Measurements from ENCODE around the gene PRKAR1B.
"Not testable (repeated sequence)": the region's sequence is repeated elsewhere in the genome, so short reads cannot be mapped to it uniquely, and the experiment has no call there.

PRKAR1B gene

DNA sequence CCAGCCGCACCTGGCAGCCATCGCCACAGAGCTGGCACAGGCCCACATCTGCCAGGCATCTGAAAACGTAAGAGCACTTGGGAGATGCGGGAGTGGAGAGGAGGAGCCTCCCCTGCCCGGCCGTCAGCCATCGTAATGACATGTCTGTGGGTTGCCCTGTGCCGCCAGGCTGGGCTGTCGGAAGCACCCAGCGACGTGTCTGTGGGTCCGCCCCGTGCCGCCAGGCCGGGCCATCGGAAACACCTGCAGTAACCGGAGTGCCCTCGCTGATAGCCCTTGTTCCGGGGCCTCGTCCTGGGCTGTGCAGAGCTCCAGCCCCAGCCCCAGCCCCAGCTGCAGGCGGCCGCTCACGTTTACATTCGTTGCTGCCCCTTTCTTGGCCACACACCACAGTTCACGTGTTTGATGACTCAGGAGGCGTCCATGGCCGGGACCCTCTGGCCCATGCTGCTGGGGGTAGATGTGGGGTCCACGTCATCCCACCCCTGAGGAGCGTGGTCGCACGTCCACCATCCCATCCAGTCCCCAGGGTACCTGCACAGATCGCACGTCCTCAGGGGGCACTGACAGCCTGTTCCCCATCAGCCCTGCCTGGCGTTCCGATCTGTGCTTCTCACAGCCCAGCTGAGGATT is 30.0 kb upstream of the PRKAR1B start:
- no peak for DNase-seq

DNA sequence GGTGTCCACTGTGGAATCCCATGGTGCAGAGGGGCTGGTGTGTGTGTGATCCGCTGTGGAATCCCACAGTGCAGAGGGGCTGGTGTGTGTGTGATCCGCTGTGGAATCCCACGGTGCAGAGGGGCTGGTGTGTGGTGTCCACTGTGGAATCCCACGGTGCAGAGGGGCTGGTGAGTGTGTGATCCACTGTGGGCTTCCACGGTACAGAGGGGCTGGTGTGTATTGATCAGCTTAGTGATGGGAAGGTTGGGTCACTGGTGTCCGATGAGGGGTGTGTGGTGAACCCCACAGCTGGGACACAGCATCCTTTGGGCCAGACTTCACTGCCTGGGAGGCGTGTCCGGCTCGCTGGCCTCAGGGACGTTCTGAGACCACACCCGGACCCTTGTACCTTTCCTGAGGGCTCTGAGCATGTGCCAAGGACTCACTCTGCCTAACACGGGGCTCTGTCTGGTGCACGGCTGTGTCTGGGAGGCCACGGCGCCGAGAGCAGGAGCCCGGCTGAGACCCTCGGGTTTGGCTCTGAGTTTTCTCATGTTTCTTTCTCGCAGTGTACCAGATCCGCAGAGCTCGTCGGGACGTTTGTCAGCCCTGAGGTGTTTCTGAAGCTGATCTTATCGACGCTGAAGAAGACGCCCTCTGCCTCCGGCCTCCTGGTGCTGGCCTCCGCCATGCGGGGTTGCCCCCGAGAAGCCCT is 29.3 kb upstream of the PRKAR1B start:
- DNase-seq = no peak

DNA sequence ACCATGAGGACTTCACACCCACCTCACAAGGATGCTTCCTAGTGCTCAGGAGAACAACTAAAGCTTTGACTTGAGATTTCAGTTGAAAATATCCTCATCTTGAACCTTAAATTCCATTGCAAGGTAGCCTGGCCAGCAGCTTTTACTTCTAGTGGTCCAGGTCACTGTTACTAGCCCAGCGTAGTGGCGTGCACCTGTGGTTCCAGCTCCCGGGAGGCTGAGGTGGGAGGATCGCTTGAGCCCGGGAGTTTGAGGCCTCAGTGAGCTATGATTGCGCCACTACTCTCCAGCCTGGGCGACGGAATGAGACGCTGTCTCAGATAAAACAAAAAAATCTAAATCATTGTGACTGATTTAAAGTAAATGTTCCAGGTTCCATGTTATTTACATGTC is 28.3 kb upstream of the PRKAR1B start:
- no peak for DNase-seq

DNA sequence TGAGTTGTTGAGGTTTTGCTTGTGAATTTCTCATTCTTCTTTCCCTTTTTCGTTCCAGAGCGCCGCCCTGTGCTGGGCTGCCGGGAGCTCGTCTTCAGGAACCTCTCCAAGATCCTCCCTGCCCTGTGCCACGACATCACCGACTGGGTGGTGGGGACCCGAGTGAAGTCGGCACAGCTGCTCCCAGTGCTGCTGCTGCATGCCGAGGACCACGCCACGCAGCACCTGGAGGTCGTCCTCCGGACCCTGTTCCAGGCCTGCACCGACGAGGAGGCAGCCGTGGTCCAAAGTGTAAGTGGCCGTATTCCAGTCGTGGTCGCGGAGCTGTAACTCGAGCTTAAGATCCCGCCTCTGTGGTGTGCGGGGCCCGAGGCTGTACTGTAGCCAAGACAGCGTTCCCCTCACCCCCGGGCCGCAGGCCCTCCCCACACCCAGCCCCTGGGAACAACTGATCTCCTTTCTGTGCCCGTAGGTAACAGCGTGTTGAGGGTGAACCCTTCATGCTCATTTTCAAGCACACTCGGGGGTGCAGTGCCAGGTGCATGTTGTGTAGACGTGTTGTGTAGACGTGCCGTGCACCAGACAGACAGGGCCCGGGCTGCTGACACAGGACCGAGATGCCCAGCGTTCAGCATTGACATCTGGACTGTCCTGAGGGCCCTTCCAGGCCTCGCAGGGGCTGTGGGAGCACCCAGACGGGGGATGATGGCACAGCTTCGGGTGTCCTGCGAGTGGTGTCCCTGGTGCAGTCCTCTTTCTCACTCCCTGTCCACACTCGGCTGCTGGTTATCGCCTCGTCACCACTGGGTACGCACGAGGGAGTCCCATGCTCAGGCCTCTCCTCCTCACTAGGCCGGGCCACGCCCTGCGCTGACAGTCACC is 27.7 kb upstream of the PRKAR1B start:
- DNase-seq = no peak

DNA sequence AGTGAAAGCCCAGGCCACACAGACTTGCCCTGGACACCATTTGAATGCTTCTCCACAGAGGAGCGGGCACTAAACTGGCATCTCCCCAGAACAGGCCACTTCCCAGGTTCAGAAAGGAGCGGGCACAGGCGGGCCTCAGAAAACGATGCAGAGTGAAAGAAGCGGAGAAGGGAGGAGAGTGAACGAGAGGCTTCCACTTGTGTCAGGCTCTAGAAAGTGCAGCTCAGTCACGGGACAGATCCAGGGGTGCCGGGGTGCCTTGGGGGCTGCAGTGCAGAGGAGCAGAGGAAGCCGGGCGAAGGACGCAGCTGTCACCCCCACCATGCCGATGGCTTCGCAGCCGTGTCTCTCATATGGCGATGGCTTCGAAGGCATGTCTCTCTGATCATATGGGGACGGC is 26.1 kb upstream of the PRKAR1B start:
- no peak for DNase-seq

DNA sequence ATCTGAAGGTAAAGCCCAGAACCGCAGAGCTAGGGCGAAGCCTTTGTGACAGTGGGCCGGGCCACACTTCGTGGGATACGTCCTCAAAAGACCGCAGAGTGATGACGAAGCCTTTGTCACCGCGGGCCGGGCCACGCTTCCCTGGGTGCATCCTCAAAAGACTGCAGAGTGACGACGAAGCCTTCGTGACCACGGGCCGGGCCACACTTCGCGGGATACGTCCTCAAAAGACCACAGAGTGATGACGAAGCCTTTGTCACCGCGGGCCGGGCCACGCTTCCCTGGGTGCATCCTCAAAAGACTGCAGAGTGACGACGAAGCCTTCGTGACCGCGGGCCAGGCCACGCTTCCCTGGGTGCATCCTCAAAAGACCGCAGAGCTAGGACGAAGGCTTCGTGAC is 25.2 kb upstream of the PRKAR1B start:
- not testable (repeated sequence) for DNase-seq

DNA sequence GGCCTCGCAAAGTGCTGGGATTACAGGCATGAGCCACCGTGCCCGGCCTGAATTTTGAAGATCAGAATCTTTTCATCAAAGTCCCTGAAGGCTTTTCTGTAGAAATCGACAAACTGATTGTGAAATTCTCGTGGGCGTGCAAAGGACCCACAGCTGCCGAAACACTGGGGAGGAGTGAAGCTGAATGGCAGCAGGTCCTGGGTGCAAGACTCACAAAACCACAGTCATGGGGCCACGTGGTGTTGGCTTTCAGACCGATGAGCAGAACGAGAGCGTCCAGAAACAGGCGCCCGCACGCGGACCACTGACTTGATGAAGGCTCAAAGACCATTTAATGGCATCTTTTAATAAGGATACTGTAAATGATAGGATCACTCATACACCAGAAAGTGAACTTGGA is 24.7 kb upstream of the PRKAR1B start:
- no peak for DNase-seq

DNA sequence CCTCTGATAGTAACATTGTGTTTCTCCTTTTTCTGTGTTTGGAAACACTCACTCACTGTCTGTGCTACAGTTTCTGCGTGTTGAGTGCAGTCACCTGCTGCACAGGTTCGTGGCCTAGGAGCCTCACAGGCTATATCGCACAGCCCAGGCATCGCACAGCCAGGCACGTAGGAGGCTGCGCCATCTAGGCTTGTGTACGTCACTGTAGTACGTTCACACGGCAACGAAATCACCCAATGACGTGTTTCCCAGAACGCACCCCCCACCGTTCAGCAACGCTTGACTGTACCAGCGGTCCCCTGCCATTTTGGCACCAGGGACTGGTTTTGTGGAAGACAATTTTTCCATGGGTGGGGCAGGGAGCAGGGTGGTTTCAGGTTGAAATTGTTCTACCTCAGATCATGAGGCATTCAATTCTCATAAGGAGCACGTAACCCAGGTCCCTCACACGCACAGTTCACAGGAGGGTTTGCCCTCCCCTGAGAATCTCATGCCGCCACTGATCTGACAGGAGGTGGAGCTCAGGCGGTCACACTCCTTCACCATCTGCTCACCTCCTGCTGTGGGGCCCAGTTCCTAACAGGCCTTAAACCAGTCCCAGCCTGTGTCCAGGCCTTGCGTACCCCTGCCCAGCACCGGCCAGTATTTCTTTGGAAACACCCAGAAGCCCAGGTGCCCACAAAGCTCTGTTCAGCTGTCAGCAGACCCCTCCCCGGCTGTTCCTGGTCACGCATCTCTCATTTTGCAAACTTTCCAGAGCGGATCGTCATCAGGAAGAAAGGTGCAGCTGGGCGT is 23.2 kb upstream of the PRKAR1B start:
- DNase-seq = no peak

DNA sequence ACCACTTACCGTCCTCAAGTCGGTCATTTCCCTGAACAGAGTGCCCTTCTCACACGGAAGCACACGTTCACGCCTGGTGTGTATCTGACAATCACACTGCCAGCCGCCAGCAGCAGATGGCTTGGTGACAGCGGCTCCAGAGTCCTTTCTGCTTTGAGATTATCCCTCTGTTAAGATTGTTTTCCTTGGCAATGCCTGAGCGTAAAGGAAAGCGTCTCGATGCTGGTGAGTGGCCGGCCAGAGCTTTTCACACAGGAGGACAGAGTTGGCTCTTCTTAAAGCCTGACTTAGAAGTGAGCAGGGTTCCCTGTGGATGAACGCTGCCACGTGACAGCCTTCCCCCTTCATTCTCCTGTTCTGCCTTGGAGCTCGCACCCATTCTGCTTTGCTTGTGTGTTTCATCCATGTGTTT is 22.1 kb upstream of the PRKAR1B start:
- no peak for DNase-seq

DNA sequence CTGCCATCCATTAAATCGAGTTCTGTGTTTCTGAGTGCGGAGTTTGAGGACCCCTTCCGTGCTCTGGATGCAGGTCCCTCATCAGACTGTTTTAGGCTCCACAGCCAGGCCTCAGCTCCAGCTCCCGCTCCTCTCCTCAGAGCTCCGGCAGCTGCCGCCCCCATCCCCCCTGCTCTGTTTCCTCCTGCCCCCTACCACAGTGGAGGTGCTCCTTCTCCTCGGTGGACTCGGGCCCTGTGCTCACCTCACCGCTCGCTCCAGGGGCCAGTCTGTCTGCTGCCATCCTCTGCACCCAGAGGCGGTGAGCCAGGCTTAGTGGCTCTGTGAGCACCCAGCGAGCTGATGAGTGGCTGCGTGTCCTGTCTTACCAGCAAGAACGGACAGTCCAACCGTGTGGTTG is 21.4 kb upstream of the PRKAR1B start:
- no peak for DNase-seq

DNA sequence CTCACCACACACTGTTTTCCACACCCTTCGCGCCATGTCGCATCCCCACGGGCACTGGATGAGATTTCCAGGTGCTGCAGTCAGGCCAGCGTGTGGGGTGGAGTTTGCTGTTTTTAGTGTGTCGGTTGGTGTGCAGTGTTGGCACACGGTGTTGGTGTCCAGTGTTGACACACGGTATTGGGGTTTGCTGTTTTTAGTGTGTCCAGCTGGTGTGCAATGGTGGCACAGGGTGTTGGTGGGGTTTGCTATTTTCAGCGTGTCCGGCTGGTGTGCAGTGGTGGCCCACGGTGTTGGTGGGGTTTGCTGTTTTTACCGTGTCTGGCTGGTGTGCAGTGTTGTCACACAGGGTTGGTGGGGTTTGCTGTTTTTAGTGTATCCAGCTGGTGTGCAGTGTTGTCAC is 20.1 kb upstream of the PRKAR1B start:
- no peak for DNase-seq

DNA sequence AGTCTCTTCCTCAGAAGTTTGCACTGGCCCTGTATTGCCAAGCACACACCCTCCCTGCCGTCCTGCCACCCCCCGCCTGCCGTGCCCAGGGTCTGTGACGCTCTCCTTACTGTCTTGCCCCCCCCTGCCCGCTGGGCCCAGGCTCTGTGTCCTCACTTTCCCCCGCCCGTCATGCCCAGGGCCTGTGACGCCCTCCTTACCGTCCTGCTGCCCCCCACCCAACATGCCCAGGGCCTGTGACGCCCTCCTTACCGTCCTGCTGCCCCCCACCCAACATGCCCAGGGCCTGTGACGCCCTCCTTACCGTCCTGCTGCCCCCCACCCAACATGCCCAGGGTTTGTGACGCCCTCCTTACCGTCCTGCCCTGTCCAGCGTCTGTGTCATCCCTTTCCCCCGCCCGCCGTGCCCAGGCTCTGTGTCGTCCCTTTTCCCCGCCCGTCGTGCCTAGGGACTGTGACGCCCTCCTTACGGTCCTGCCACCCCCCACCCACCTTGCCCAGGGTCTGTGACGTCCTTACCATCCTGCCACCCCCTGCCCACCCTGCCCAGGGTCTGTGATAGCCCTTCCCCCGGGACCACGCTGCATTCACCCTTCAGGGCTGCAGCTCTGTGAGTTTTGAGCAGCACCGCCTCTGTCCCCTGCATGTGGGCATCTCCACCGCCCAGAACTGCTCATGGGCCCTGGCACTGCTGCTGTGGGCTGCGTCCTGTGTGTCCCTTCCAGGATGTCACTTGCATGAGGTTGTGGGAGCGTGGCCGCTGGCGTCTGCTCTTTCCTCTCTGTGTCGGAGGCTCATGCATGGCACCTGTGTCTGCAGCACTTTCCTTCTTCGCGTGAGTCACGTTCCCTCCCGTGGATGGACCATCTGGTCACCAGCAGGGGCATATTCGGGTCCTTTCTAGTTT is 19.3 kb upstream of the PRKAR1B start:
- no peak for DNase-seq

DNA sequence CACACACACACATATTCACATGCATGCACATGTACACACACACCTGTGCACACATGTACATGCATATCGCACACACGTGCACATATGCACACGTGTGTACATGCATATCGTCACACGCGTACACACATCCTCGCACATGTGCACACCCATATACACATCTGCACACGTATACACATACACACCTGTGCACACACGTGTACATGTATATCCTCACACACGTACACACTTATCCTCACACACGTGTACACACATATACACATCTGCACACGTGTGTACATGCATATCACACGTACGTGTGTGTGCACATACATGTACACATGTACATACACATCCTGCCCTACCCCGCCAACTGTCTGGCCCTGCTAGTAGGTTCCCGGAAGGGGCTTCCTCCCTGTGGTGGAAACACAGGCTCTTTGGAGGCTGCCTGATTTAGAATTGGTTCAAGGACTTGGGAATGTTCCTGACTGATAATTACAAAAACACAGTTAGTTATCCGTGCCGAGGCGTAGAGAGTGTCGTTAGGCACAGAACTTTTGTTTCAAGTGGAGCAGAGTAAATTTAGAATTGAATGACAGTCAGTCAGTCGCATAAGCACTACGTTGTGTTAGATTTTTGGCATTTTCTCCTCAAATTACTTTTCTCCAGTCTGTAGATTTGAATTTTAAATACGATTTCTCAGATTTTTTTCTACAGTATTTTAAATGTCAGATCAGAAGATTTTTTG is 18.5 kb upstream of the PRKAR1B start:
- no peak for DNase-seq

DNA sequence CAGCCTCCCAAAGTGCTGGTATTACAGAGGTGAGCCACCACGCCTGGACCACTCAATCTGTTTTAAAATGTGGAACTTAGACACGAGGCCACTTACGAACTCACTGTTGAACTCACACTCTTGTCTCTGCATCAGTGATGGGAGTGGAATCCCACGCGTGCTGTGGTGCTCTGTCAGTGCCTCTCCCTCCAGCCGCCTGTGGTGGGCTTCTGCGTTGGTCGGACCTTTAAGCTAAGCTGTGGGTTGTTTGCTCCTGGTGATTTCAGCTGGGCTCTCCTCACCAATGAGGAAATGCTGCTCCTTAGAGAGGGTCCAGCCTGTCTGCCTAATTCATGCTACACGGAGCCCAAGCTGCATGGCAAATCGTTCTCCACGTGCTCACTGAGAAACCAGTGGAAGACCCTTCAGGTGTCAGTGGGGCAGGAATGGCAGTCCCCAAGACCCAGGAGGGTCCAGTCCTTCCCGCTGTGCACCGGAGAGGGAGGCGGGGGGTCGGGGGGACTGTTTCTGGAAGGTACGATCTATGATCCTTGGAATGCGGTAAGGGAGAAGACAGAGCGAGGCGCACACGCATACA is 17.9 kb upstream of the PRKAR1B start:
- no peak for DNase-seq

DNA sequence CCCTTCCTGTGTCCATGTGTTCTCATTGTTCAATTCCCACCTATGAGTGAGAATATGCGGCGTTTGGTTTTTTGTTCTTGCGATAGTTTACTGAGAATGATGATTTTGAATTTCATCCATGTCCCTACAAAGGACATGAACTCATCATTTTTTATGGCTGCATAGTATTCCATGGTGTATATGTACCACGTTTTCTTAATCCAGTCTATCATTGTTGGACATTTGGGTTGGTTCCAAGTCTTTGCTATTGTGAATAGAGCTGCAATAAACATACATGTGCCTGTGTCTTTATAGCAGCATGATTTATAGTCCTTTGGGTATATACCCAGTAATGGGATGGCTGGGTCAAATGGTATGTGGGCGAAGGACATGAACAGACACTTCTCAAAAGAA is 17.0 kb upstream of the PRKAR1B start:
- DNase-seq = not testable (repeated sequence)

DNA sequence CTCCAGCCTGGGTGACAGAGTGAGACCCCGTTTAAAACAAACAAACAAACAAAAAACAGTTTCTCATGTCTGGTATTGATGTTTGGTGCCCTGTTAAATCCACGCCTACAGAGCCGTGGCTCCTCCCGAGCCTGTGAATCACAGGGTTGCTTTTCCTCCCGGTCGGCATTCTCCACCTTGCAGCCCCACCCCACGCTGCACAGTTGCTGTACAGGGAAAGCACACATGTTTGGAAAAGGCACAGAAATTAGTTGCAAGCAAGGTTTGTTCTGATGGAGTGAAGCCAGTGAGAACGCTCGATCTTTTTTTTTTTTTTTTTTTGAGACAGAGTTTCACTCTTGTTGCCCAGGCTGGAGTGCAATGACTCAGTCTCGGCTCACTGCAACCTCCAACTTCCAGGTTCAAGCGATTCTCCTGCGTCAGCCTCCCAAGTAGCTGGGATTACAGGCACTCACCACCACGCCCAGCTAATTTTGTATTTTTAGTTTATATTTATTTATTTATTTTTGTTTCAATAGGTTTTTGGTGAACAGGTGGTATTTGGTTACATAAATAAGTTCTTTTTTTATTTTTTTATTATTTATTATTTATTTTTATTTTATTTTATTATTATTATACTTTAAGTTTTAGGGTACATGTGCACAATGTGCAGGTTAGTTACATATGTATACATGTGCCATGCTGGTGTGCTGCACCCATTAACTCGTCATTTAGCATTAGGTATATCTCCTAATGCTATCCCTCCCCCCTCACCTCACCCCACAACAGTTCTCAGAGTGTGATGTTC is 16.5 kb upstream of the PRKAR1B start:
- not testable (repeated sequence) for DNase-seq

DNA sequence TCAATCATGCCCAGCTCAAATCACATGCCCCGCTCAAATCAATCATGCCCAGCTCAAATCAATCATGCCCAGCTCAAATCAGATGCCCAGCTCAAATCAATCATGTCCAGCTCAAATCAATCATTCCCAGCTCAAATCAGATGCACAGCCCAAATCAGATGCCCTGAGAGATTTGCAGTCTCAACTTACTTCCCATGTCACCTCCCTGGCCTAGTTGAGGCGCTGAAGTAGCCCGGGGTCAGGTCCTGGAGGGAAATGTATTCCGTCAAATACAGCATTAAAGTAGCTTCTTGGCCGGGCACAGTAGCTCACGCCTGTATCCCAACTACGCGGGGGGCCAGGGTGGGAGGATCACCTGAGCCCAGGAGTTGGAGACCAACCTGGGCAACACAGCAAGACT is 15.7 kb upstream of the PRKAR1B start:
- DNase-seq = no peak

DNA sequence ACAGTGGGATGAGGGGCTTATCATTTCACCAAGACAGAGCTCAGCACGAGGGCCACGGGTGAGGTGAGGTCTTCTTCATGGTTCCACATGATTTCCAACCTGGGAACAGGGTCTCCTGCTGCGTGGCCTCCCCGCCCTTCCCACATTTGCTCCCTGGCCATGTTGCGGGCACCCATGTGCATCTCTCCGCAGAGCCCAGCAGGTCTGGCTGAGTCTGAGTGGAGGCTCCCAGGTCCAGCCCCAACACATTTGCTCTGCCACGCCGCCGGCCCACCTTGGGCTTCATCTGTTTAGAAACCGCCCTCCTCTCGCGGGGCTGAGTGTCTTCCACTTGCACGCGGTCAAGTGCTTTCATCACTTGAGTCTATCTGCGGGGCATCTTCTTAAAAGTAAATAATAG is 14.8 kb upstream of the PRKAR1B start:
- no peak for DNase-seq

DNA sequence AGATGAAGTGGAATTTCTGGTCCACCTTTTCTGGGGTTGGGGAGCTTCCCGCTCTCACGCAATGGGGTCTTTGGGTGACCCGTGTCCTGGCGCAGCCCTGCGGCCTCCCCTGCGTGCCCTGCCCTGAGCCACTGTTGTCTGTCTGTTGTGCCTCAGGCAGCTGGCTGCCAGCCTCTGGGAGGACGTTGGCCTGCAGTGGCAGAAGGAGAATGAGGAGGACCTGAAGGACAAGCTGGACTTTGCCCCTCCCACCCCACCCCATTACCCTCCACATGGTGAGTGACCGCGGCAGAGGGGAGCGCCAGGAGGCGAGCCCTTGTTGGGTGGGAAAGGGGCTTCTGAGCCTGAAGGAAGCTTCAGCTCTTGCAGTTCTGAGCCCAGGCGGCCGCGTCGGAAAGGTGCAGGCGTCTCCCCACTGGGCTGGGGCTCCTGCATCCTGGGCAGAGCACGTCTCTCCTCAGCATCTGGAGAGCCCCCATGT is 14.2 kb upstream of the PRKAR1B start:
- no peak for DNase-seq

Data from activated CD4-positive, alpha-beta T cell treated with anti-CD3 and anti-CD28 coated beads, Interleukin-2, amount 50 U/mL, for 4 hours (primary cell).